CD4-positive, alpha-beta T cell (primary cell): Measurements from ENCODE around the gene SDC4. TPM values are rescaled to one million over a fixed set of nuclear protein-coding genes. Genes with fewer than 3 reads are reported as not detected.

Experiments
- ATAC-seq: fragments of 200-7000 bp; cut with Tn5 transposase; one replicate; pipeline ENCODE4 v1.10.0; 2022; ENCODE audit warnings: mild to moderate bottlenecking; ENCODE audit not compliant: poor library complexity
- CTCF ChIA-PET: fragments of 350-600 bp; sonication (Branson Sonifier 250); formaldehyde crosslinking; loops from one replicate; lab custom pipeline; 2021; ENCODE audit warnings: antibody characterized with exemption, inconsistent platforms; lab: Charles Lee
- POLR2A ChIA-PET: fragments of 350-600 bp; sonication (Branson Sonifier 250); formaldehyde crosslinking; loops from one replicate; lab custom pipeline; 2021; ENCODE audit warnings: antibody characterized with exemption, inconsistent platforms; lab: Charles Lee
- DNase-seq, 14 experiments: peaks; one replicate each; pipeline ENCODE4 v3.0.0-alpha.2; 2013 to 2020; ENCODE audit warnings: mixed read lengths in 2 of 14
- H3K27ac ChIP-seq, 2 donors: one replicate each; pipeline versions ENCODE4 v1.5.1 to v1.7.0; 2013; ENCODE audit warnings: low read length in 2 of 2, low read depth in 1 of 2, mild to moderate bottlenecking in 1 of 2
- H3K27me3 ChIP-seq, 2 experiments: 1 replicate in 1 of 2; 2 replicates in 1 of 2; pipeline versions ENCODE4 v1.6.1 to v1.7.0; 2013; ENCODE audit warnings: low read length in 2 of 2, control low read depth in 1 of 2, mild to moderate bottlenecking in 1 of 2, moderate library complexity in 1 of 2; ENCODE audit not compliant: insufficient read depth in 2 of 2, control insufficient read depth in 1 of 2
- H3K36me3 ChIP-seq: one replicate; pipeline ENCODE4 v1.6.1; 2013; ENCODE audit warnings: low read length, control low read depth; ENCODE audit not compliant: insufficient read depth
- H3K4me1 ChIP-seq: one replicate; pipeline ENCODE4 v1.6.1; 2013; ENCODE audit warnings: low read length, control low read depth; ENCODE audit not compliant: insufficient read depth
- H3K4me3 ChIP-seq: one replicate; pipeline ENCODE4 v1.5.1; 2013; ENCODE audit warnings: mild to moderate bottlenecking, low read length, moderate library complexity
- H3K9me3 ChIP-seq, 2 experiments: 1 replicate in 1 of 2; 2 replicates in 1 of 2; pipeline versions ENCODE4 v1.6.1 to v1.7.0; 2013; ENCODE audit warnings: low read length in 2 of 2, mild to moderate bottlenecking in 2 of 2, control low read depth in 1 of 2, moderate library complexity in 1 of 2; ENCODE audit not compliant: control insufficient read depth in 1 of 2, insufficient read depth in 1 of 2
- H3K27ac Mint-ChIP-seq: one replicate; pipeline ENCODE4 v1.8.0; 2020; ENCODE audit warnings: mixed read lengths
- H3K27me3 Mint-ChIP-seq: one replicate; pipeline ENCODE4 v1.8.0; 2021; ENCODE audit warnings: mixed read lengths
- H3K36me3 Mint-ChIP-seq: one replicate; pipeline ENCODE4 v1.8.0; 2021; ENCODE audit warnings: low read depth, mixed read lengths
- H3K4me1 Mint-ChIP-seq: one replicate; pipeline ENCODE4 v1.8.0; 2021; ENCODE audit warnings: low read depth, mixed read lengths
- H3K4me3 Mint-ChIP-seq: one replicate; pipeline ENCODE4 v1.8.0; 2020; ENCODE audit warnings: mild to moderate bottlenecking, mixed read lengths
- H3K9me3 Mint-ChIP-seq: one replicate; pipeline ENCODE4 v1.8.0; 2020; ENCODE audit warnings: mixed read lengths
- intact Hi-C, 2 experiments: fragments of 100-400 bp; cut with DNase I in 1 of 2; cut with micrococcal nuclease in 1 of 2; formaldehyde crosslinking; loops; one replicate each; pipeline versions ENCODE4 v1.15.1 to v1.9.0; 2023 to 2025; cut with DNase I, micrococcal nuclease
- total RNA-seq, 174 experiments: library from RNA in 2 of 174; stranded (reverse) in 2 of 174; gene quantifications; one replicate each; pipeline ENCODE4 v1.2.3 and lab custom pipeline; 2021 to 2026
- TF ChIP-seq, protein P1 (sequence below): fragments of 200-600 bp; IDR thresholded peaks from one replicate; pipeline ENCODE4 v1.8.0; 2022; ENCODE audit warnings: antibody characterized with exemption, mild to moderate bottlenecking

SDC4 gene
- total RNA-seq, 2 experiments from 2014 or later, result 1.0 to 1.1 TPM

GRCh38 chr20:45309075-45309474 lies 39.1 kb downstream of the SDC4 start:
- intact Hi-C loops, result no loop called here
- H3K4me1 ChIP-seq, result peaks cover 13% of the 10 kb centered on the region
- ATAC-seq (no peak), DNase-seq (no peak)
- H3K27ac Mint-ChIP-seq, result no peak overlapping the region
- no peak overlapping the region for H3K4me3 ChIP-seq
- CTCF ChIA-PET, result no interaction called here
- no peak overlapping the region for H3K4me3 Mint-ChIP-seq
- H3K27me3 Mint-ChIP-seq, result peaks cover 81% of the 10 kb centered on the region
- POLR2A ChIA-PET, result no interaction called here
- peaks cover 0 to 16% of the 10 kb centered on the region in 2 experiments for H3K9me3 ChIP-seq
- no peaks in the 10 kb centered on the region for H3K9me3 Mint-ChIP-seq
- no peak overlapping the region for H3K27ac ChIP-seq
- peaks cover 42 to 45% of the 10 kb centered on the region in 2 experiments for H3K27me3 ChIP-seq
- H3K4me1 Mint-ChIP-seq, result peaks cover 7% of the 10 kb centered on the region
- TF ChIP-seq, protein P1, sequence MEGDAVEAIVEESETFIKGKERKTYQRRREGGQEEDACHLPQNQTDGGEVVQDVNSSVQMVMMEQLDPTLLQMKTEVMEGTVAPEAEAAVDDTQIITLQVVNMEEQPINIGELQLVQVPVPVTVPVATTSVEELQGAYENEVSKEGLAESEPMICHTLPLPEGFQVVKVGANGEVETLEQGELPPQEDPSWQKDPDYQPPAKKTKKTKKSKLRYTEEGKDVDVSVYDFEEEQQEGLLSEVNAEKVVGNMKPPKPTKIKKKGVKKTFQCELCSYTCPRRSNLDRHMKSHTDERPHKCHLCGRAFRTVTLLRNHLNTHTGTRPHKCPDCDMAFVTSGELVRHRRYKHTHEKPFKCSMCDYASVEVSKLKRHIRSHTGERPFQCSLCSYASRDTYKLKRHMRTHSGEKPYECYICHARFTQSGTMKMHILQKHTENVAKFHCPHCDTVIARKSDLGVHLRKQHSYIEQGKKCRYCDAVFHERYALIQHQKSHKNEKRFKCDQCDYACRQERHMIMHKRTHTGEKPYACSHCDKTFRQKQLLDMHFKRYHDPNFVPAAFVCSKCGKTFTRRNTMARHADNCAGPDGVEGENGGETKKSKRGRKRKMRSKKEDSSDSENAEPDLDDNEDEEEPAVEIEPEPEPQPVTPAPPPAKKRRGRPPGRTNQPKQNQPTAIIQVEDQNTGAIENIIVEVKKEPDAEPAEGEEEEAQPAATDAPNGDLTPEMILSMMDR, result no peak
- no peaks in the 10 kb centered on the region for H3K36me3 ChIP-seq
- H3K36me3 Mint-ChIP-seq, result no peaks in the 10 kb centered on the region

- TF ChIP-seq, protein P1, result no peak
- ChIA-PET CTCF (no interaction called here), POLR2A (no interaction called here)
- Mint-ChIP-seq H3K27me3 (peaks cover 81% of the 10 kb centered on the region), H3K9me3 (no peaks in the 10 kb centered on the region), H3K4me3 (no peak within 1 kb of the TSS), H3K27ac (no peak within 1 kb of the TSS), H3K4me1 (peaks cover 7% of the 10 kb centered on the region), H3K36me3 (no peaks in the 10 kb centered on the region)
- peaks cover 0 to 16% of the 10 kb centered on the region in 2 experiments for H3K9me3 ChIP-seq
- peaks cover 13% of the 10 kb centered on the region for H3K4me1 ChIP-seq
- no peak within 1 kb of the TSS for H3K27ac ChIP-seq
- H3K27me3 ChIP-seq, result peaks cover 36 to 39% of the 10 kb centered on the region in 2 experiments
- DNase-seq, result no peak
- H3K36me3 ChIP-seq, result no peaks in the 10 kb centered on the region
- intact Hi-C loops, result no loop called here
- no peak within 1 kb of the TSS for H3K4me3 ChIP-seq
- no peak for ATAC-seq
Observed at GRCh38 chr20:45308117-45308778, 40.0 kb downstream of the SDC4 start, which contains the start of gene MATN4. TSS of gene MATN4 (minus strand) at chr20:45308299. CDS start at chr20:45305582, 2,717 bp downstream.

- intact Hi-C loops, result no loop called here
- peaks cover 0 to 15% of the 10 kb centered on the region in 2 experiments for H3K9me3 ChIP-seq
- no peak for DNase-seq
- Mint-ChIP-seq H3K27ac (no peak overlapping the region), H3K9me3 (no peaks in the 10 kb centered on the region), H3K4me1 (peaks cover 7% of the 10 kb centered on the region), H3K27me3 (peaks cover 83% of the 10 kb centered on the region), H3K4me3 (no peak overlapping the region), H3K36me3 (no peaks in the 10 kb centered on the region)
- POLR2A ChIA-PET, result no interaction called here
- no peak overlapping the region for H3K27ac ChIP-seq
- CTCF ChIA-PET, result interaction anchor here (1.1 kb wide), 1 partner anchor 12 kb away, joined by 3 read pairs; no protein-coding TSS in a partner anchor
- TF ChIP-seq, protein P1, result no peak
- no peak overlapping the region for H3K4me3 ChIP-seq
- H3K36me3 ChIP-seq, result no peaks in the 10 kb centered on the region
- H3K4me1 ChIP-seq, result peaks cover 13% of the 10 kb centered on the region
- H3K27me3 ChIP-seq, result peaks cover 27 to 36% of the 10 kb centered on the region in 2 experiments
- no peak for ATAC-seq
Observed at GRCh38 chr20:45307076-45307640, 41.1 kb downstream of the SDC4 start.
